ENCODE results near the gene WRAP53.
A peak's percentile ranks its signal among the peaks of the same experiment; 100 is the strongest.

The WRAP53 gene

GRCh38 chr17:7684851-7685532 is 3.3 kb upstream of the WRAP53 start:
- H3K4me3 ChIP-seq (ENCODE audit: control insufficient read depth, low read depth, low read length), result peak overlapping the region; percentile 99
- TF ChIP-seq CTCF (conservative IDR thresholded peaks at IDR 0.05; ENCODE audit: control insufficient read depth, insufficient read depth, low read depth, low read length), result no peak
- no peak for DNase-seq (ENCODE audit: low read depth)

- no peak for TF ChIP-seq CTCF (conservative IDR thresholded peaks at IDR 0.05; ENCODE audit: control insufficient read depth, insufficient read depth, low read depth, low read length)
These were observed 2.6 kb upstream of the WRAP53 start for GRCh38 chr17:7685533-7686221.

GRCh38 chr17:7686222-7687071 is 1.8 kb upstream of the WRAP53 start:
- H3K4me3 ChIP-seq (ENCODE audit: control insufficient read depth, low read depth, low read length), result peak overlapping the region; percentile 99
- TF ChIP-seq CTCF (conservative IDR thresholded peaks at IDR 0.05; ENCODE audit: control insufficient read depth, insufficient read depth, low read depth, low read length), result no peak
- DNase-seq (ENCODE audit: low read depth), result peak; percentile 78

More at GRCh38 chr17:7685533-7686221, 2.6 kb upstream of the WRAP53 start:
- DNase-seq (ENCODE audit: low read depth), result peak; percentile 92
- H3K4me3 ChIP-seq (ENCODE audit: control insufficient read depth, low read depth, low read length), result peak overlapping the region; percentile 99

- DNase-seq (ENCODE audit: low read depth), result peak; percentile 91
- no peak for TF ChIP-seq CTCF (conservative IDR thresholded peaks at IDR 0.05; ENCODE audit: control insufficient read depth, insufficient read depth, low read depth, low read length)
- peak within 1 kb of the TSS; percentile 99 for H3K4me3 ChIP-seq (ENCODE audit: control insufficient read depth, low read depth, low read length)
These were observed 987 bp upstream of the WRAP53 start, which contains the start of gene TP53 for GRCh38 chr17:7687072-7687907. TSS of gene TP53 (minus strand) at chr17:7687490. CDS start at chr17:7676594, 10,896 bp downstream.

DNA sequence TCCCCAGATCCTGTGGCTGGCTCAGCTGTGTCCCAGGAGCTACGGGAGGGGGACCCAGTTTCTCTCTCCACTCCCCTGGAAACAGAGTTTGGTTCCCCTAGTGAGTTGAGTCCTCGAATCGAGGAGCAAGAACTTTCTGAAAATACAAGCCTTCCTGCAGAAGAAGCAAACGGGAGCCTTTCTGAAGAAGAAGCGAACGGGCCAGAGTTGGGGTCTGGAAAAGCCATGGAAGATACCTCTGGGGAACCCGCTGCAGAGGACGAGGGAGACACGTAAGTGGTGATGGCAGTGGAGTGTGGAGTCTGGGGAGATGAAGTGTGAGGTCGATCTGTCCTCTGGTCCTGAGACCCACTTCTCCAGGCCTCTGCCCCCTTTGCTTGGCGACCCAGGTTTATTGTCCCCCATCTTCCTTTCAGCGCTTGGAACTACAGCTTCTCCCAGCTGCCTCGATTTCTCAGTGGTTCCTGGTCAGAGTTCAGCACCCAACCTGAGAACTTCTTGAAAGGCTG is 585 bp downstream of the WRAP53 start:
- peak overlapping the region; percentile 95 for H3K4me3 ChIP-seq (ENCODE audit: control insufficient read depth, low read depth, low read length)
- DNase-seq (ENCODE audit: low read depth), result no peak
- no peak for TF ChIP-seq CTCF (conservative IDR thresholded peaks at IDR 0.05; ENCODE audit: control insufficient read depth, insufficient read depth, low read depth, low read length)
